GM10266 (cell line): ENCODE measurements around the gene PDE10A.

ENCODE experiments used
- DNase-seq: peaks from one replicate; pipeline ENCODE4 v3.0.0; 2012; ENCODE audit errors: extremely low spot score
- CTCF ChIP-seq: IDR thresholded peaks from 2 replicates; pipeline ENCODE4 v1.5.1; 2012; ENCODE audit warnings: mild to moderate bottlenecking, low read depth; ENCODE audit not compliant: control insufficient read depth, insufficient read depth; ENCODE audit errors: missing control alignments

PDE10A gene

GRCh38 chr6:165426892-165427291, 236.1 kb downstream of the PDE10A start:
- no peak for DNase-seq
- TF ChIP-seq CTCF, result no peak

- no peak for DNase-seq
- no peak for TF ChIP-seq CTCF
These were observed 240.8 kb downstream of the PDE10A start for GRCh38 chr6:165422192-165422591.

- no peak for TF ChIP-seq CTCF
- DNase-seq, result no peak
These were observed 245.7 kb downstream of the PDE10A start for GRCh38 chr6:165417278-165417865.

GRCh38 chr6:165404697-165405096, 258.3 kb downstream of the PDE10A start:
- TF ChIP-seq CTCF, result no peak
- DNase-seq, result no peak

GRCh38 chr6:165404296-165404695, 258.7 kb downstream of the PDE10A start:
- TF ChIP-seq CTCF, result no peak
- no peak for DNase-seq

GRCh38 chr6:165403006-165403595, 259.9 kb downstream of the PDE10A start:
- no peak for TF ChIP-seq CTCF
- DNase-seq, result no peak

- TF ChIP-seq CTCF, result no peak
These were observed 261.9 kb downstream of the PDE10A start for GRCh38 chr6:165401092-165401491.

More at GRCh38 chr6:165401092-165401491, 261.9 kb downstream of the PDE10A start:
- no peak for DNase-seq
